LNCaP clone FGC (cell line): Measurements from ENCODE around the gene ASB8.

ENCODE experiments used
- DNase-seq: peaks from one replicate; pipeline ENCODE4 v3.0.0-alpha.2; 2011; ENCODE audit warnings: low read depth
- H3K4me3 ChIP-seq: 2 replicates; pipeline ENCODE4 v1.5.1; 2011; ENCODE audit warnings: mild to moderate bottlenecking, low read depth, low read length, control low read depth
- TF ChIP-seq, protein P1 (sequence below): IDR thresholded peaks from 2 replicates; pipeline ENCODE4 v1.5.1; 2012; ENCODE audit warnings: mild to moderate bottlenecking; ENCODE audit not compliant: control insufficient read depth, insufficient read depth; ENCODE audit errors: extremely low read depth

Gene ASB8

DNA sequence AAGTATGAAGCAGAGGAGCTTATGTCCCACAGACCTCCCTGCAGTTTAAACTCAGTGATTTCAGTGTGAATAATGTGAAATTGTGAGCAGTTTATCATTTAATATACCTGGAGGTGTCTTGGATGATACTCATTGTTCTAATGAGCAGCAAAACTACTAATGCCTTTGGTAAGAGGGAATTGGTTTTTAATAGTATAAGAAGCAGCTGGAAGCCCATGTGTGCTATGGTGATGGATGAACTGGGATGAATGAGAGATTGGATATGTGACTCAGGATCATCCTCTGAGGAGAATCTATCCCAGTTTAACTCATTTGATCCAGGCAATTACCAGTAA, 19.1 kb upstream of the ASB8 start:
- DNase-seq: no peak
- no peak overlapping the region for H3K4me3 ChIP-seq
- TF ChIP-seq, protein P1, sequence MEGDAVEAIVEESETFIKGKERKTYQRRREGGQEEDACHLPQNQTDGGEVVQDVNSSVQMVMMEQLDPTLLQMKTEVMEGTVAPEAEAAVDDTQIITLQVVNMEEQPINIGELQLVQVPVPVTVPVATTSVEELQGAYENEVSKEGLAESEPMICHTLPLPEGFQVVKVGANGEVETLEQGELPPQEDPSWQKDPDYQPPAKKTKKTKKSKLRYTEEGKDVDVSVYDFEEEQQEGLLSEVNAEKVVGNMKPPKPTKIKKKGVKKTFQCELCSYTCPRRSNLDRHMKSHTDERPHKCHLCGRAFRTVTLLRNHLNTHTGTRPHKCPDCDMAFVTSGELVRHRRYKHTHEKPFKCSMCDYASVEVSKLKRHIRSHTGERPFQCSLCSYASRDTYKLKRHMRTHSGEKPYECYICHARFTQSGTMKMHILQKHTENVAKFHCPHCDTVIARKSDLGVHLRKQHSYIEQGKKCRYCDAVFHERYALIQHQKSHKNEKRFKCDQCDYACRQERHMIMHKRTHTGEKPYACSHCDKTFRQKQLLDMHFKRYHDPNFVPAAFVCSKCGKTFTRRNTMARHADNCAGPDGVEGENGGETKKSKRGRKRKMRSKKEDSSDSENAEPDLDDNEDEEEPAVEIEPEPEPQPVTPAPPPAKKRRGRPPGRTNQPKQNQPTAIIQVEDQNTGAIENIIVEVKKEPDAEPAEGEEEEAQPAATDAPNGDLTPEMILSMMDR: no peak

DNA sequence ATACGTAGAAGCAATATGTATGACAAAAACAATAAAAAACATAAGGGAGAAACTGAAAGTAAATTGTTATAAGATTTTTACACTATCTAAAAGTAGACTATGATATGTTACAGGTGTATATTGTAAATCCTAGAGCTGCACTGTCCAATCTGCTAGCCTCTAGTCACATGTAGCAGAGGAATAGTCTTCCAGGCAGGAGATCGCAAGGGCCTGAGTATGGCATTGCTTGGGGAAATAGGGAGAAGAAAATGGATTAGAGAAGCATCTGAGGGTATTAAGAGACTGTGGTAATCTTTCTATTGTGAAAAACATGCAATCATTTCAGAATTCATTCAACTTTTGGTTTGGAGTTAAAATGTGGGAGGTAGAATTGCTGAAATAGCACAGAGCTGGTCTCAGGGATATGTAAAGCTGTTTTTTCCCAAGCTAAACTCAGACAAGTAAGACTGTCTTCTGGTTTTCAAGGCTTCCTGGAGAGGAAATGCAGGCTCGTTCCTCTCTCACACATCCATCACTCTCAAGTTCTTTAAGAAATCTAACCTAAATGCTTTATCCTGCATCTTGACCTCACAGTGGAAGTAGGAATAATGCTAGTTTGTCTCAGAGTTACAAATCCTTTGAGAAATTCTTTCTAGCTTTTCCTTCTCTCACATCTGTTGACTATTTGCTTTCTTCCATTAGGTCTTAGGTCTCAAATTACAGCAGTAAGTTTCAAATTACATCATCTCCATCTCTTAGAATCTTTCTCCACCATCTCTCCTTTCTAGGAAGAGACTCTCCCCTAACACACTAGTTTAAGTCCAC, 18.5 kb upstream of the ASB8 start:
- no peak for DNase-seq
- TF ChIP-seq, protein P1: no peak
- no peak overlapping the region for H3K4me3 ChIP-seq

DNA sequence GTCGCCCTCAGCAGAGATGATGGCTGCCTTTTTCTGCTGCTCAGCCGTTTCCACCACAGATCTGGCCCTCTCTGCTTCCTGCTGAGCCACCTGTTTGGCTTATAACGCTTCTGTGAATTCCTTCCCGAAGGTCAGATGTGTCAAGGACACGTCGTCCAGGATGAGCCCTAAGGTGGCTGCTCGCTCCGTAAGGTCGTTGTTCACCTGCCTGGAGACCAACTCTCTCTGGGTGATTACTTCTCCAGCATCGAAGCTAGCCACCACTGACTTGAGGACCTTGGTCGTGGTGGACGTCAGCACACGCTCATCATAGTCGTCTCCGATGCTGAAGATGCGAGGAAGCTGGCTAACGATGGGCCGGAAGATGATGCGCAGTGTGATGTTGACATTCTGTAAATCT, 11.7 kb upstream of the ASB8 start:
- TF ChIP-seq, protein P1: no peak
- DNase-seq: no peak
- no peak overlapping the region for H3K4me3 ChIP-seq

DNA sequence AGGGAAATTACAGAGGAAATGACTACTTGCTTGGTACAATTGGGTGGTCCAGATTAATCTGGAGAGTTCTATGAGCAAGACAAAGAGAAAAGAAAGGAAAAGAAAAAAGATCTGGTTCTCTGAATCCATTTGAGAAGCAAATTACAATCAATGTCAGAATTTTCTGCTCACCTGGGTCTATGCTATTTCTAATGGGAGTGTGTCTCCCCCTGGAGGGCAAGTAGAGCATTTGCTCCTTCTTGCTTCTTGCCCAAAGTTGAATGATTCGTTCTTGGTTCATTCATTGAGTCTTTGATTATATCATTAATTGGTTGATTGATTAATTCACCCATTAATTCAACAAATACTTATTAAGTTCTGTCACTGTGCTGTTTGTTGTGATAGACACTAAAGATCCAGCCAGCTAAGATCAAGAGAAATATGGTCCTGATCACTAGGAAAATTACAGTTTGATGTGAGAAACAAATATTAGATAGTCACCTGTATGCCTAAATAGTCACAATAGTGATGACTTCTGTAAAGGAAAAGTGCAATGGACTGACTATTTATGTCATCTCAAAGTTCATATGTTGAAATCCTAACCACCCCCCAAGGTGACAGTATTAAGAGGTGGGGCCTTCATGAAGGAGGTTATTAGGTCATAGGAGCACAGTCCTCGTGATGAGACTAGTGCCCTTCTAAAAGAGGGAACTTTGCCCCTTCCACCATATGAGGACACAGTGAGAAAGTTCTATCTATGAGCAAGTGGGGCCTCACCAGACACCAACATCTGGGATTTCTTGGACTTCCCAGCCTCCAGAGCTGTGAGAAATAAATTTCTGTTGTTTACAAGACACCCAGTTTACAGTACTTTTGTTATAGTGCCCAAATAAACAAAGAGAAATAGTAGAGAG, 8.0 kb upstream of the ASB8 start:
- TF ChIP-seq, protein P1: peak; percentile 87
- H3K4me3 ChIP-seq: no peak overlapping the region
- DNase-seq: peak; percentile 49

DNA sequence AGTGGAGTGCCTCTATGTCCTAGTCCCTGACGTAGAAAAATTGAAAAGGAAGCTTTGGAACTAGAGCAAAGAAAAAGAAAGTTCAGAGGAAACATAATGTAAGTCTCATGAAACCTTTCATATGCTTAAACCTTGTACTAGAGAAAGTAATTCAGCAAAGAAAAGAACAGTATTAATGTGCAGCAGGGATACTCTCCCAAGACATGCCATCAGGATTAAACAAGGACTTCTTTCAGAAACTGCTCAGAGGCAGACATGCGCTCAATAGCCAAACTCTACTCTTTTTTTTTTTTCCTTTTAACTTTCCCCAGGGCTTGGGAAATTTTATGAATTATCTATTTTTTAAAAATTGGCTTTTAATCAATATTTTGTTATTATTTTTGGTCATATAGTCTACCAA, 7.1 kb upstream of the ASB8 start:
- TF ChIP-seq, protein P1: no peak
- H3K4me3 ChIP-seq: no peak overlapping the region
- DNase-seq: no peak

DNA sequence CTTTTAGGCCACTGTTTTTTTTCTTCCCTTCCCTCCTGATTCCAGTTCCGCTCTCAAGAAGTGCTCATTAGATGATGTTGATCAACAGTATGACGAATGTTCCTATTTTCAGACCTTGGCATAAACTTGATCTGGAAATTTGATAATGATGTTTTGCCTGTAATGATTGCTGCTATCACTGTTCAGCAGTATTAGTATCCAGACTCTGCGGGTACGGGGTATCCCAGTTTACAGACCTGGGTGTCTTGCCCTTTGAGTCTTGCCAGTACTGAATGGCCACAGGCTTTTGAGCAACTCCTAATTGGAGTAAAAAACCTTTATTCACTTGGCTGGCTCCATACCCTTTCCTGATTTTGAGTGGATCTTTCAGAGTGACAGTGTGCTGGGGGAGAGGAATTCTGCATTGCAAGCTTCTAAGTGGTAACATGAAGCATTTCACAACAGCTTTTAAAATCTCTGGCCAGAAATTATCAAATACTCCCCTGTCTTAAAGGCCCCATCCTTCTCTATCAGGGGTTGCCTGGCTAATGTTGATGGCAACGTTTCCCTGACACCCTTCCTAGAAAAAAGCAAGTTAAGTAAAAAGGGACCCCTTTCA, 5.9 kb upstream of the ASB8 start:
- H3K4me3 ChIP-seq: no peak overlapping the region
- TF ChIP-seq, protein P1: no peak
- no peak for DNase-seq
